ENCODE results near the gene NTM.
"Not testable (repeated sequence)": the region's sequence is repeated elsewhere in the genome, so short reads cannot be mapped to it uniquely, and the experiment has no call there.

NTM gene

GRCh38 chr11:132064987-132065620 is 694.7 kb downstream of the NTM start:
- no peak overlapping the region for H3K4me3 ChIP-seq (ENCODE audit: low read depth, low read length)
- no peak for DNase-seq (ENCODE audit: low read depth)
- no peak for TF ChIP-seq CTCF (IDR thresholded peaks at IDR 0.05; ENCODE audit: insufficient read depth, low read depth, low read length, missing control alignments)

DNA sequence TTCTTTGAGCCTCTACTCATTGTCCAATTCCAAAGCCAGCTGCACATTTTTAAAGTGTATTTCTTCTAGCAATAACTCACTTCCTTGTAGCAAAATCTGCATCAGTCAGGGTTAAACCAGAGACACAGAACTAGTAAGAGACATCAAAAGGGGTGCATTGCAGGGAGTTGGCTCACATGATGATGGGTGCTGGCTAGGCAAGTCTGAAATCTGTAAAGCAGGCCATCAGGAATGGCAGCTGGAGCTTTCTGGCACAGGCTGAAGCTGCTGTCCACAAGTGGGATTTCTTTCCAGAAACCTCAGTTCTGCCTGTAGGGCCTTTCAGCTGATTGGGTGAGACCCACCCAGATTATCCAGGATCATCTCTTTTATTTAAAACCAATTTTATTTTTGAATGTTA is 698.1 kb downstream of the NTM start:
- no peak overlapping the region for H3K4me3 ChIP-seq (ENCODE audit: low read depth, low read length)
- no peak for TF ChIP-seq CTCF (IDR thresholded peaks at IDR 0.05; ENCODE audit: insufficient read depth, low read depth, low read length, missing control alignments)
- DNase-seq (ENCODE audit: low read depth), result no peak

DNA sequence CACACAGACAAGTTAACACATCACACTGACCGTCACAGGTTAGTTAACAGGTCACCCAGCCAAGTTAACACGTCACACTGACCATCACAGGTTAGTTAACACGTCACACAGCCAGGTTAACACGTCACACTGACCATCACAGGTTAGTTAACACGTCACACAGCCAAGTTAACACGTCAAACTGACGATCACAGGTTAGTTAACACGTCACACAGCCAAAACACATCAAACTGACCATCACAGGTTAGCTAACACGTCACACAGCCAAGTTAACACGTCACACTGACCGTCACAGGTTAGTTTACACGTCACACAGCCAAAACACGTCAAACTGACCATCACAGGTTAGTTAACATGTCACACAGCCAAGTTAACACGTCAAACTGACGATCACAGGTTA is 699.2 kb downstream of the NTM start:
- DNase-seq (ENCODE audit: low read depth); H3K4me3 ChIP-seq (ENCODE audit: low read depth, low read length): not testable (repeated sequence)

DNA sequence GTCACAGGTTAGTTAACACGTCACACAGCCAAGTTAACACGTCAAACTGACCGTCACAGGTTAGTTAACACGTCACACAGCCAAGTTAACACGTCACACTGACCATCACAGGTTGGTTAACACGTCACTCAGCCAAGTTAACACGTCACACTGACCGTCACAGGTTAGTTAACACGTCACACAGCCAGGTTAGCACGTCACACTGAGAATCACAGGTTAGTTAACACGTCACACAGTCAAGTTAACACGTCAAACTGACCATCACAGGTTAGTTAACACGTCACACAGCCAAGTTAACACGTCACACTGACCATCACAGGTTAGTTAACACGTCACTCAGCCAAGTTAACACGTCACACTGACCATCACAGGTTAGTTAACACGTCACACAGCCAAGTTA is 700.5 kb downstream of the NTM start:
- H3K4me3 ChIP-seq (ENCODE audit: low read depth, low read length); DNase-seq (ENCODE audit: low read depth): not testable (repeated sequence)

GRCh38 chr11:132072044-132072857 is 701.8 kb downstream of the NTM start:
- no peak for DNase-seq (ENCODE audit: low read depth)
- no peak overlapping the region for H3K4me3 ChIP-seq (ENCODE audit: low read depth, low read length)
- TF ChIP-seq CTCF (IDR thresholded peaks at IDR 0.05; ENCODE audit: insufficient read depth, low read depth, low read length, missing control alignments), result no peak

- no peak overlapping the region for H3K4me3 ChIP-seq (ENCODE audit: low read depth, low read length)
- DNase-seq (ENCODE audit: low read depth), result no peak
- no peak for TF ChIP-seq CTCF (IDR thresholded peaks at IDR 0.05; ENCODE audit: insufficient read depth, low read depth, low read length, missing control alignments)
Observed at GRCh38 chr11:132072858-132073211, 702.4 kb downstream of the NTM start.

GRCh38 chr11:132073787-132074186 is 703.4 kb downstream of the NTM start:
- no peak overlapping the region for H3K4me3 ChIP-seq (ENCODE audit: low read depth, low read length)
- no peak for DNase-seq (ENCODE audit: low read depth)
- no peak for TF ChIP-seq CTCF (IDR thresholded peaks at IDR 0.05; ENCODE audit: insufficient read depth, low read depth, low read length, missing control alignments)

GRCh38 chr11:132075447-132075846 is 705.0 kb downstream of the NTM start:
- TF ChIP-seq CTCF (IDR thresholded peaks at IDR 0.05; ENCODE audit: insufficient read depth, low read depth, low read length, missing control alignments), result no peak
- DNase-seq (ENCODE audit: low read depth), result no peak
- no peak overlapping the region for H3K4me3 ChIP-seq (ENCODE audit: low read depth, low read length)

Data from GM12865 (cell line).